ENCODE measurements around the gene USP9X.

USP9X gene

DNA sequence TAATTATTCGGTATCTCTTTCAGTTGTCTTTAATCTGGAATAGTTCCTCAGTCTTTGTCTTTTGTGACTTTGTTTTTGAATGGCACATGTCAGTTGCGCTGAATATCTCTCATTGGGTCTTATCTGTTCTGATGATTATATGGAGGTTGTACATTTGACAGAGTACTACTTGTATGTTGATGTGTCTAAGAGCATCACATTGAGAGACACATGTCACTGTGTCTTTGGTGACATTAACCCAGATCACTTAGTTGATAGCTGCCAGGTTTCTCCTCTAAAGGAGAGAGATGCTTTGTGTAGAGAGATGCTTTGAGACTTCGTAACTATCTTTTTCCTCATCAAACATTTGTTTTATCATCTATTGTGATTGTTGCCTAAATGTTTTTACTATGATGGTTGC lies 92.1 kb downstream of the USP9X start:
- no peak for TF ChIP-seq GATA3 (IDR thresholded peaks at IDR 0.05; ENCODE audit: low read depth, low read length)
- no peak for TF ChIP-seq GATA2 (IDR thresholded peaks at IDR 0.05; ENCODE audit: low read depth, low read length)

DNA sequence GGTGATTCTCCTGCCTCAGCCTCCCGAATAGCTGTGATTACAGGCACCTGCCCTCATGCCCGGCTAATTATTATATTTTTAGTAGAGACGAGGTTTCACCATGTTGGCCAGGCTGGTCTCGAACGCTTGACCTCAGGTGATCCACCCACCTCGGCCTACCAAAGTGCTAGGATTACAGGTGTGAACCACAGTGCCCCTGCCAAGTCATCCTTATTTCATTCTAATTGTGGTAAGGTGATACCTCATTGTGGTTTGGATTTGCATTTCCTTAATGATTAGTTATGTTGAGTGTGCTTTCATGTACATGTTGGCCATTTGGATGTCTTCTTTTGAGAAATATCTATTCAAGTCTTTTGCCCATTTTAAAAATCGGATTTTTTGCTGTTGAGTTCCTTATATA lies 93.0 kb downstream of the USP9X start:
- no peak for TF ChIP-seq GATA2 (IDR thresholded peaks at IDR 0.05; ENCODE audit: low read depth, low read length)
- no peak for TF ChIP-seq GATA3 (IDR thresholded peaks at IDR 0.05; ENCODE audit: low read depth, low read length)

DNA sequence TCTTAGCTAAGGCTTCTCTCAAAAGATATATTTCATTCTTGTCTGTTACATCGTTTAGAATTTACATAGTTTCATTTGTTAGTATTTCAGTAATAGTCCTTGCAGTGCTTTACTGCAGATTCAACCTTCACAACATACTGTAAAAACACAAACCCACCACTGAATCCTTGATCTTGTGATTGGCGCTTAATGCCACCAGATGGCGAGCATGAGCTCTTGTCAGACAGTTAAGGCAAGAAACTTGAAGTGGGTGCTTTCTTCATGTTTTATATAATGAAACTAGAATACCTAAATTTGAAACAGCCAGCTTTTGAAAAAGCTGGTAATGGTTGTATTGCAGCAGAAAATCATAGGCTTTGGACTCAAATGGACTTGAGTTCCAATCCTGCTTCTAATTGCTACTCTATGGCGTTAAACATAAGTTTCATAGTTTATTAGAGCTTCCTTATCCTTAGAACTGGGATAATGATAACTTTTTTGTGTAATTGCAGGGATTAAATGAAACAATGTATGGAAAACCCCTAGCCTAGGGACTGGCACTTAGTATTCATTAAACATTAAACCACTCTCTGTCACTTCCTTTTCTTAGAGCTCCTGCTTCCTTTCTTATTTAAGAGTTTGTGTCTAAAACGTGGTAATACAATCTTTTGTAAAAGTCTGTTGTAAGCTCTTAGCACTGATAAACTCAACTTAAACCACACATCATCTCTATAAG lies 95.1 kb downstream of the USP9X start:
- TF ChIP-seq GATA3 (IDR thresholded peaks at IDR 0.05; ENCODE audit: low read depth, low read length) (no peak), GATA2 (IDR thresholded peaks at IDR 0.05; ENCODE audit: low read depth, low read length) (no peak)

DNA sequence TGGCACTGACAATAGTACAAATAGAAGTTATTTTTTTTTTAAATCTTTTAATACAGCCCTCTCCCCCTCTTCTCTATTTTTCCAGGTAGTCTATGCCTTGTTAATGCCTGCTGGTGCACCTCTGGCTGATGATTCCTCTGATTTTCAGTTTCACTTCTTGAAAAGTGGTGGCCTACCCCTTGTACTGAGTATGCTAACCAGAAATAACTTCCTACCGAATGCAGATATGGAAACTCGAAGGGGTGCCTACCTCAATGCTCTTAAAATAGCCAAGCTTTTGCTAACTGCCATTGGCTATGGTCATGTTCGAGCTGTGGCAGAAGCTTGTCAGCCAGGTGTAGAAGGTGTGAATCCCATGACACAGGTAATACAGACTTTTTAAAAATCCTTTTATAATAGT lies 99.1 kb downstream of the USP9X start:
- TF ChIP-seq GATA2 (IDR thresholded peaks at IDR 0.05; ENCODE audit: low read depth, low read length) (no peak), GATA3 (IDR thresholded peaks at IDR 0.05; ENCODE audit: low read depth, low read length) (no peak)

DNA sequence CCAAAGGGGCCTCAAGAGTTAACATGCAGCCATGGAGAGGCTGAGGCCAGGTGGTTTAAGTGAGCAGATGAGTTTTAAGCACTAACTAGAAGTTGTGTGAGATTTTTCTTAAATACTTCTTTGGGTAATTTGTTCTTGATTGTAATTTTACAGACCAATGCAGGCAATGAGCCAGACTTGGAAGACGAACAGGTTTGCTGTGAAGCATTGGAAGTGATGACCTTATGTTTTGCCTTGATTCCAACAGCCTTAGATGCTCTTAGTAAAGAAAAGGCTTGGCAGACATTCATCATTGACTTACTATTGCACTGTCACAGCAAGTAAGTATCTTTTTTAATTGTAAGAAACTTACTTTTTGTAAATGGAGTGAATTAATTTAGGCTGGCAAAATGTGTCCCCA lies 103.9 kb downstream of the USP9X start:
- TF ChIP-seq GATA2 (IDR thresholded peaks at IDR 0.05; ENCODE audit: low read depth, low read length) (no peak), GATA3 (IDR thresholded peaks at IDR 0.05; ENCODE audit: low read depth, low read length) (no peak)

DNA sequence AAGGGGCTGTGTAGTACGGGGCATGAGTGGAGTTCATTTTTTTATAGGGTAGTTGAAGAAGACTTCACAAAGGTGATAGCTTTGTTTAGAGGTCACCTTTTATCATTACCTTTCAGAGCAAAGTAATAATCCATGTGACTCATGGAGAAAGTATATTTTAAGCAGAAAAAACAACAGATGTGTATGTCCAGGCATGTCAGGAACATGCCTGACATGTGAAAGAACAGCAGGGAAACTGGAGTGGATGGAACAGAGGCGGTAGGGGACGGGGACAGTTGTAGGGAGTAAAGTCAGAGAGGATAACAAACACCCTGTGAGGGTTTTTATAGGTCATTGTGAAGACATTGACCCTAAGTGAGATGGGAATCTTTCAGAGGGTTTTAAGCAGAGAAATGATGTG lies 107.6 kb downstream of the USP9X start:
- TF ChIP-seq GATA3 (IDR thresholded peaks at IDR 0.05; ENCODE audit: low read depth, low read length), result no peak
- no peak for TF ChIP-seq GATA2 (IDR thresholded peaks at IDR 0.05; ENCODE audit: low read depth, low read length)

DNA sequence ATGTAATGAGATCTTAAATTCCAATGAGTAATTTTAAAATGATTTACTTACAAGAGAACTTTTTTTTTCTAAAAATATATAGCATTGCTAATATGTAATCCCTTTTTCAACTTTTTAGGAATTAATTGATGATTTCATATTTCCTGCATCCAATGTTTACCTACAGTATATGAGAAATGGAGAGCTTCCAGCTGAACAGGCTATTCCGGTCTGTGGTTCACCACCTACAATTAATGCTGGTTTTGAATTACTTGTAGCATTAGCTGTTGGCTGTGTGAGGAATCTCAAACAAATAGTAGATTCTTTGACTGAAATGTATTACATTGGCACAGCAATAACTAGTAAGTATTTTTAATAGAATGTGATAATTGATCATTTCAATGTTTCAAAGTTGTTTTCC lies 113.2 kb downstream of the USP9X start:
- no peak for TF ChIP-seq GATA2 (IDR thresholded peaks at IDR 0.05; ENCODE audit: low read depth, low read length)
- no peak for TF ChIP-seq GATA3 (IDR thresholded peaks at IDR 0.05; ENCODE audit: low read depth, low read length)

DNA sequence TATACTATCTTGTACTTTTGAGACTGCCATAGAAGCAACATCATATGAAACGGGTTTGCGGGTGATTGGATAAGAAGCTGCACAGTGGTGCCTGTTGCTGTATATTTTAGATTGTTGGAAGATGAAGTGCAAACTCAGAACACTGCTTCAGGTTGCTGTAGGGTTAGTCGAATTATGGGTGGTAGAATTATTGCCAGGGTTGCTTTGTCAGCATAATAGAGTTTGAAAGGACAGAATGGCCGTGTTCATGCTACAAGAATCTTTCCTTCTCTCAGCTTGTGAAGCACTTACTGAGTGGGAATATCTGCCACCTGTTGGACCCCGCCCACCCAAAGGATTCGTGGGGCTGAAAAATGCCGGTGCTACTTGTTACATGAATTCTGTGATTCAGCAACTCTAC lies 115.5 kb downstream of the USP9X start:
- TF ChIP-seq GATA3 (IDR thresholded peaks at IDR 0.05; ENCODE audit: low read depth, low read length) (no peak), GATA2 (IDR thresholded peaks at IDR 0.05; ENCODE audit: low read depth, low read length) (no peak)

DNA sequence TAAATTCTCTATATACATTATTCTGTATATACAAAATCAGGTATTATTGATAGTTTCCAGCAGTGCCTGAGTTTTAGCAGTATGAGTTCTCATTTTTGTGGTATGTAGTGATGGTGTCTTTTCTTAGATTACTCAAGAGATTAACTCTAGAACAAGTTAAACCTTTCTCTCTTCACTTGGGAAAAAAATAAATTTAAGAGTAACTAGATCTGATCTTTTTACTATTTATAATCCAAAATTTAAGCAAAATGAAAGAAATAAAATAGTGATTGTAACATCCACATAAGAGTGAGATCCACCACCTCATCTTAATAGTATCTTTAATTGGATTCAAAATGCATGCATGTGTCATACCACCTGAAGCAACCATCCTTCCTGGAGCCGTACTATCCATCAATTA lies 124.6 kb downstream of the USP9X start:
- TF ChIP-seq GATA2 (IDR thresholded peaks at IDR 0.05; ENCODE audit: low read depth, low read length), result no peak
- no peak for TF ChIP-seq GATA3 (IDR thresholded peaks at IDR 0.05; ENCODE audit: low read depth, low read length)

DNA sequence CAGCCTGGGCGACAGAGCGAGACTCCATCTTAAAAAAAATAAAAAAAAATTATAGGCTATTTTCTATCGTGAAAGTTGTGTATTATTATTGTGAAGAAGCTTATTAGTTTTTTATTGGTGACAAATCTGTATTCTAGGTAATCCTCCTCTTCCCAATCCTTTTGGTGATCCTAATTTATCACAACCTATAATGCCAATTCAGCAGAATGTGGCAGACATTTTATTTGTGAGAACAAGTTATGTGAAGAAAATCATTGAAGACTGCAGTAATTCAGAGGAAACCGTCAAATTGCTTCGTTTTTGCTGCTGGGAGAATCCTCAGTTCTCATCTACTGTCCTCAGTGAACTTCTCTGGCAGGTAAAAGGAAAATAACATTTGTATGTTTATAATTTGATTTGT lies 139.4 kb downstream of the USP9X start:
- TF ChIP-seq GATA2 (IDR thresholded peaks at IDR 0.05; ENCODE audit: low read depth, low read length) (no peak), GATA3 (IDR thresholded peaks at IDR 0.05; ENCODE audit: low read depth, low read length) (no peak)

DNA sequence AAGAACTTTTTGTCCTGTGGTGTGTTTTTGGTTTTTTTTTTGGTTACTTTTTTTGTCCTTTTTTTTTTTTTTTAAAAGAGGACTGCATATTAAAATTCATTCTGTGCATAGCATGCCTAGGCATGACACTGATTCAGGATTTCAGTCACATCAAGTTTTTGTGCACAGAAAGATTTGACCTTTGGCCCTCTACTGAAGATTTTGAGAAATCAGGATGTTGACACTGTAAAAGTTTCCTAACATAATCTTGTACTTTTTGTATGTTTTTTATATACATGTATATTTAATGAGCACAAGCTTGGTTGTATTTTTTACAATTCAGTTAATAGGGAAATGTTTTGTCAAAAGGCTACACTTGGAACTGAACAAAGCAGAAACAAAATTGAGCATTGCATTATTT lies 148.7 kb downstream of the USP9X start:
- TF ChIP-seq GATA3 (IDR thresholded peaks at IDR 0.05; ENCODE audit: low read depth, low read length) (no peak), GATA2 (IDR thresholded peaks at IDR 0.05; ENCODE audit: low read depth, low read length) (no peak)

DNA sequence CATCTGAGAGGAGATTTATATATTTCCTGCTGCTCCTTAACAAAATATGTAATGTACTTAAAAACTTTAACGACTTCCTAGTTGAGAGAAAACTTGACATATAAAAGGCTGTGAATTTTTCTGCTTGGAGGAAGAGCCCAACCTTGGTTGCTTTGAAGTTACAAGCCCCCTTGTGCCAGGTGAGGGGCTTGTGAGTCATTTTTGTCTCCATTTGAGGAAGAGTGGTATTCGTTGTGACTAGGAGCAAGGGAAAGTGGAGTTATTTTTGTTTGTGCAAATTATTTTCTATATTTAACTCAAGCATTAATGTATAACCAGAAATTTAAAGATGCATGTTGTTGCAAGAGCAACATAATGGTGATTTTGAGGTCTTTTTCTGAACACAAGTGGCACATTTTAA lies 149.7 kb downstream of the USP9X start:
- TF ChIP-seq GATA3 (IDR thresholded peaks at IDR 0.05; ENCODE audit: low read depth, low read length), result no peak
- TF ChIP-seq GATA2 (IDR thresholded peaks at IDR 0.05; ENCODE audit: low read depth, low read length), result no peak

DNA sequence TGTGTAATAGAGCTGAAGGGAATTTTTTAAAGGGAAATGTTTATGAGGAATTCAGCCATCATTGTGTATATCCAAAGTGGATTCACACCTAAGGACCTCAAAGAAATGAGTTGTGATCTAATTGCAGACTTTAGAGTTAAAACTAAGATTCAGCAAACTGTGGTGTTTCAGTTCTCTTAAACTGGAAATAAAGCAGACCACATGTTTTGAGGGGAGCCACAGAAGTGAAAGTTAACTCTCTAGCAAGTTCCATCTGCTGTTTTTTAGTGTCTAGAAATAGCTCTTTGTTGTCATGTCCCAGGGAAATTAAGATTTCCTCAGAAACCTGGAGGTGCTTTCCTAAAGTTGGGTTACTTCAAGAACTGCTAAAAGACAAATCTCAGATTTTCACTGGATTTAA lies 151.4 kb downstream of the USP9X start:
- no peak for TF ChIP-seq GATA2 (IDR thresholded peaks at IDR 0.05; ENCODE audit: low read depth, low read length)
- TF ChIP-seq GATA3 (IDR thresholded peaks at IDR 0.05; ENCODE audit: low read depth, low read length), result no peak

DNA sequence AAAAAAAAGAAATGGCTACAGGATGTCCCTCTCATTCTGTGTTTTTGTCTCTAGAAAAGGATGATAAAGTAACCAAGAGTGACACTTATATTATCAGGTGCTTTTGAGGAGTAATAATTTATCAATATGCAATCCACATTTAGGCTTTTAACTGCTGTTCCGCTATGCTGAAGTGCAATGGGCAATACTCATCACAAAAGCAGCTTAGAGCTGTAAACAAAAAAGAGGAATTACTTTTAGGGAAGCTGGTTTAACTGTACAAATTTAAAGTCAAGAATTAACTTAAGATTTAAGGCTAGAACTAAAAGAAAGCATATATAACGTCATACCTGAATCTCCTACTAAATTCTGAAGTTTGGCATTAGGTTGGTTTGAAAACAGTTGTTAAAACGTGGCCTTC lies 155.3 kb downstream of the USP9X start:
- TF ChIP-seq GATA2 (IDR thresholded peaks at IDR 0.05; ENCODE audit: low read depth, low read length) (no peak), GATA3 (IDR thresholded peaks at IDR 0.05; ENCODE audit: low read depth, low read length) (no peak)

DNA sequence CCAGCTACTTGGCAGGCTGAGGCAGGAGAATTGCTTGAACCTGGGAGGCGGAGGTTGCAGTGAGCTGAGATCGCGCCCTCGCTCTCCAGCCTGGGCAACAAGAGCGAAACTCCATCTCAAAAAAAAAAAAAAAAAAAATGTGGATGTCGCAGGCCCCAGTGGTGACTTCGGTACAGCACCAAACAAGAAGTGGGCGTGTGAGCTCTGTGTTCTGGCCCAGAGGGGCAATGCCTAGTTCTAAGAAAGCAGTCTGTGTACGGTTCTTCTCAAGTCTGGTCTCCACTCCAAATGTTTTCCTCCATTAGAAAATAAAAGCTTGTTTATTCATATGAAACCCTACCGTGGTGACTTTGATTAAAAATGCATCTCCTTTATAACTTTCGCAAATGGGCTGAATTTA lies 156.7 kb downstream of the USP9X start:
- TF ChIP-seq GATA2 (IDR thresholded peaks at IDR 0.05; ENCODE audit: low read depth, low read length) (no peak), GATA3 (IDR thresholded peaks at IDR 0.05; ENCODE audit: low read depth, low read length) (no peak)

DNA sequence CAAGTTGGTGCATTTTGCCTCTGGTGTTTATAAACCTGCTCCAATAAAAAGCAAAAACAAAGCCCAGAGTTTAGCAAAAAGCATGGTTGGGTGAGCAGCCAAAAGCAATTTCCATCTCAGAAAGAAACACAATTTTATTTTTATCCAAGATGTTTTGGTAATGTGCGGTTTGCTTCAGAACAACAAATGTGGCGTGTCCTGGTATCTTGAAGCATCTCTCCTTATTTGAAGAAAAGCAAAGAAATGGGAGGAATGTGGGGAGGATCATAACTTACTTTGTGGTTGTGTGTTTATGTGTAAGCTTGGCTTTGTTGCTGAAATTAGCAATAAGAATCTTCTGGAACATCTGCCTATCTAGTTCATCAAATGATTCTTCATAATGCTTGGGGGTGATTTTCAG lies 160.4 kb downstream of the USP9X start:
- no peak for TF ChIP-seq GATA2 (IDR thresholded peaks at IDR 0.05; ENCODE audit: low read depth, low read length)
- TF ChIP-seq GATA3 (IDR thresholded peaks at IDR 0.05; ENCODE audit: low read depth, low read length), result no peak
